HEK293 (cell line): ENCODE results near the gene NECAP2.

Experiments used
- ZNF24 ChIP-seq: fragments of 450-650 bp; formaldehyde crosslinking; IDR thresholded peaks from 2 replicates; pipeline ENCODE4 v1.5.1; 2016; ENCODE audit warnings: missing biosample characterization, missing genetic modification characterization
- TF ChIP-seq, protein P1 (sequence below): fragments of 450-650 bp; formaldehyde crosslinking; IDR thresholded peaks from 2 replicates; pipeline ENCODE4 v1.5.1; 2016; ENCODE audit warnings: missing biosample characterization, missing genetic modification characterization
- TF ChIP-seq, protein P2 (sequence below): fragments of 450-650 bp; formaldehyde crosslinking; IDR thresholded peaks from 2 replicates; pipeline ENCODE4 v1.5.1; 2016; ENCODE audit warnings: missing biosample characterization, missing genetic modification characterization

DNA sequence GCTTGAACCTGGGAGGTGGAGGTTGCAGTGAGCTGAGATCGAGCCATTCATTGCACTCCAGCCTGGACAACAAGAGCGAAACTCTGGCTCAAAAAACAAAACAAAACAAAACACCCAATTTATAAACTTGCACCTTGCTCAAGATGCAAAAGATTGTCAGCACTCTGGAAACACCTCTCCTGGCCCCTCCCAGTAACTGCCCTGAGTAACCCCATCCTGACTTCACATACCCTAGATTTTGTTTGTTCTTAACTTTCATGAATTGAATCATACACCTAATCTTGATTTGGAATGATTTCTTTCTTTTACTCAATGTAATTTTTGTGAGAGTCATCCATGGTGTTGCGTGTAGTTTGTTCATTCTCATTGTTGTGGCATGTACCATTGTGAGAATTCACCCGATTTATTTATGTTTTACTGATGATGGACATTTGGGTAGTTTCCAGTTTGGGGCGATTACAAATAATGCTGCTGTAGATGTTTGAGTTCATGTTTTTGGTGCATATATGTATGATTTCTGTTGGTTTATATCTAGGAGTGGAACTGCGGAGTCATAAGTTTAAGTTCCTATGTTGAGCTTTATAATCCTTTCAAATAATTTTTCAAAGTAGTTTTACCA lies 10.4 kb downstream of the NECAP2 start:
- TF ChIP-seq, protein P1, sequence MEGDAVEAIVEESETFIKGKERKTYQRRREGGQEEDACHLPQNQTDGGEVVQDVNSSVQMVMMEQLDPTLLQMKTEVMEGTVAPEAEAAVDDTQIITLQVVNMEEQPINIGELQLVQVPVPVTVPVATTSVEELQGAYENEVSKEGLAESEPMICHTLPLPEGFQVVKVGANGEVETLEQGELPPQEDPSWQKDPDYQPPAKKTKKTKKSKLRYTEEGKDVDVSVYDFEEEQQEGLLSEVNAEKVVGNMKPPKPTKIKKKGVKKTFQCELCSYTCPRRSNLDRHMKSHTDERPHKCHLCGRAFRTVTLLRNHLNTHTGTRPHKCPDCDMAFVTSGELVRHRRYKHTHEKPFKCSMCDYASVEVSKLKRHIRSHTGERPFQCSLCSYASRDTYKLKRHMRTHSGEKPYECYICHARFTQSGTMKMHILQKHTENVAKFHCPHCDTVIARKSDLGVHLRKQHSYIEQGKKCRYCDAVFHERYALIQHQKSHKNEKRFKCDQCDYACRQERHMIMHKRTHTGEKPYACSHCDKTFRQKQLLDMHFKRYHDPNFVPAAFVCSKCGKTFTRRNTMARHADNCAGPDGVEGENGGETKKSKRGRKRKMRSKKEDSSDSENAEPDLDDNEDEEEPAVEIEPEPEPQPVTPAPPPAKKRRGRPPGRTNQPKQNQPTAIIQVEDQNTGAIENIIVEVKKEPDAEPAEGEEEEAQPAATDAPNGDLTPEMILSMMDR (tag by site-specific recombination): no peak
- TF ChIP-seq, protein P2, sequence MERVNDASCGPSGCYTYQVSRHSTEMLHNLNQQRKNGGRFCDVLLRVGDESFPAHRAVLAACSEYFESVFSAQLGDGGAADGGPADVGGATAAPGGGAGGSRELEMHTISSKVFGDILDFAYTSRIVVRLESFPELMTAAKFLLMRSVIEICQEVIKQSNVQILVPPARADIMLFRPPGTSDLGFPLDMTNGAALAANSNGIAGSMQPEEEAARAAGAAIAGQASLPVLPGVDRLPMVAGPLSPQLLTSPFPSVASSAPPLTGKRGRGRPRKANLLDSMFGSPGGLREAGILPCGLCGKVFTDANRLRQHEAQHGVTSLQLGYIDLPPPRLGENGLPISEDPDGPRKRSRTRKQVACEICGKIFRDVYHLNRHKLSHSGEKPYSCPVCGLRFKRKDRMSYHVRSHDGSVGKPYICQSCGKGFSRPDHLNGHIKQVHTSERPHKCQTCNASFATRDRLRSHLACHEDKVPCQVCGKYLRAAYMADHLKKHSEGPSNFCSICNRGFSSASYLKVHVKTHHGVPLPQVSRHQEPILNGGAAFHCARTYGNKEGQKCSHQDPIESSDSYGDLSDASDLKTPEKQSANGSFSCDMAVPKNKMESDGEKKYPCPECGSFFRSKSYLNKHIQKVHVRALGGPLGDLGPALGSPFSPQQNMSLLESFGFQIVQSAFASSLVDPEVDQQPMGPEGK (tag by site-specific recombination): no peak
- TF ChIP-seq ZNF24 (tag by site-specific recombination): no peak
